ENCODE measurements around the gene GABARAPL1.

- TF ChIP-seq, protein P1, sequence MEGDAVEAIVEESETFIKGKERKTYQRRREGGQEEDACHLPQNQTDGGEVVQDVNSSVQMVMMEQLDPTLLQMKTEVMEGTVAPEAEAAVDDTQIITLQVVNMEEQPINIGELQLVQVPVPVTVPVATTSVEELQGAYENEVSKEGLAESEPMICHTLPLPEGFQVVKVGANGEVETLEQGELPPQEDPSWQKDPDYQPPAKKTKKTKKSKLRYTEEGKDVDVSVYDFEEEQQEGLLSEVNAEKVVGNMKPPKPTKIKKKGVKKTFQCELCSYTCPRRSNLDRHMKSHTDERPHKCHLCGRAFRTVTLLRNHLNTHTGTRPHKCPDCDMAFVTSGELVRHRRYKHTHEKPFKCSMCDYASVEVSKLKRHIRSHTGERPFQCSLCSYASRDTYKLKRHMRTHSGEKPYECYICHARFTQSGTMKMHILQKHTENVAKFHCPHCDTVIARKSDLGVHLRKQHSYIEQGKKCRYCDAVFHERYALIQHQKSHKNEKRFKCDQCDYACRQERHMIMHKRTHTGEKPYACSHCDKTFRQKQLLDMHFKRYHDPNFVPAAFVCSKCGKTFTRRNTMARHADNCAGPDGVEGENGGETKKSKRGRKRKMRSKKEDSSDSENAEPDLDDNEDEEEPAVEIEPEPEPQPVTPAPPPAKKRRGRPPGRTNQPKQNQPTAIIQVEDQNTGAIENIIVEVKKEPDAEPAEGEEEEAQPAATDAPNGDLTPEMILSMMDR (IDR thresholded peaks at IDR 0.05), result no peak
- no peak for TF ChIP-seq EZH2 (IDR thresholded peaks at IDR 0.05; ENCODE audit: borderline replicate concordance, insufficient read depth, low read depth, low read length, poor library complexity, severe bottlenecking)
Measured at GRCh38 chr12:10163084-10163483, 49.6 kb upstream of the GABARAPL1 start.
